Stimulated activated CD4-positive, alpha-beta T cell treated with anti-CD3 and anti-CD28 coated beads, Interleukin-2, amount 100 ng/mL, for 24 hours (primary cell): ENCODE results near the gene ATAD1.
"Not testable (repeated sequence)": the region's sequence is repeated elsewhere in the genome, so short reads cannot be mapped to it uniquely, and the experiment has no call there.

Experiments used
- DNase-seq, 2 donors: peaks; one replicate each; pipeline ENCODE4 v3.0.0-alpha.2; 2020

The ATAD1 gene

GRCh38 chr10:87817609-87818504 is at the start of gene ATAD1:
ATAD1 (minus strand) TSS chr10:87818226; CDS start chr10:87814599, 3,627 bp downstream.
- DNase-seq: peak; percentile 87

GRCh38 chr10:87867453-87867852 is 49.4 kb upstream of the ATAD1 start:
- DNase-seq: no peak

- DNase-seq: no peak
Measured at GRCh38 chr10:87866412-87866974, 48.5 kb upstream of the ATAD1 start.

- DNase-seq: no peak
Measured at GRCh38 chr10:87865241-87865881, 47.3 kb upstream of the ATAD1 start.

- DNase-seq: no peak
Measured at GRCh38 chr10:87864496-87865059, 46.6 kb upstream of the ATAD1 start.

- peak; percentile 31 to 36 for DNase-seq
Measured at GRCh38 chr10:87863951-87864495, 46.0 kb upstream of the ATAD1 start.

GRCh38 chr10:87863053-87863943 is 45.3 kb upstream of the ATAD1 start, which contains the start of the genes KLLN and PTEN:
KLLN (minus strand) TSS chr10:87863533; CDS start chr10:87862487, 1,046 bp downstream.
PTEN (plus strand) TSS chr10:87863625; CDS start chr10:87864470, 845 bp downstream.
- peak; percentile 83 to 84 for DNase-seq

- DNase-seq: no peak
Measured at GRCh38 chr10:87862679-87863052, 44.6 kb upstream of the ATAD1 start.

- peak; percentile 93 for DNase-seq
Measured at GRCh38 chr10:87861953-87862678, 44.1 kb upstream of the ATAD1 start.

GRCh38 chr10:87861566-87861952 is 43.5 kb upstream of the ATAD1 start:
- peak in 1 of 2 donors; percentile 32 for DNase-seq

GRCh38 chr10:87860816-87861403 is 42.9 kb upstream of the ATAD1 start:
- no peak for DNase-seq

- no peak for DNase-seq
Measured at GRCh38 chr10:87860156-87860795, 42.2 kb upstream of the ATAD1 start.

GRCh38 chr10:87855665-87856064 is 37.6 kb upstream of the ATAD1 start:
- DNase-seq: not testable (repeated sequence)

- not testable (repeated sequence) for DNase-seq
Measured at GRCh38 chr10:87855247-87855646, 37.2 kb upstream of the ATAD1 start.

- no peak for DNase-seq
Measured at GRCh38 chr10:87852089-87852488, 34.1 kb upstream of the ATAD1 start.

GRCh38 chr10:87850742-87851205 is 32.7 kb upstream of the ATAD1 start:
- peak; percentile 39 to 43 for DNase-seq

GRCh38 chr10:87849001-87849400 is 31.0 kb upstream of the ATAD1 start:
- DNase-seq: no peak

- DNase-seq: no peak
Measured at GRCh38 chr10:87847550-87847949, 29.5 kb upstream of the ATAD1 start.

- not testable (repeated sequence) for DNase-seq
Measured at GRCh38 chr10:87846711-87847110, 28.7 kb upstream of the ATAD1 start.

- no peak for DNase-seq
Measured at GRCh38 chr10:87846023-87846422, 28.0 kb upstream of the ATAD1 start.
